ENCODE measurements around the gene ZDHHC20.

The ZDHHC20 gene

GRCh38 chr13:21338639-21339278, 120.3 kb downstream of the ZDHHC20 start:
- Histone ChIP-seq H3K79me2 (ENCODE audit: low read length) (no peaks in the 10 kb centered on the region), H3K27ac (ENCODE audit: low read length) (no peak overlapping the region), H3K9ac (ENCODE audit: low read length) (no peak overlapping the region), H4K20me1 (ENCODE audit: insufficient read depth, low read length) (no peaks in the 10 kb centered on the region), H3K4me3 (ENCODE audit: low read length) (no peak overlapping the region), H3K36me3 (replicated peaks; ENCODE audit: insufficient read depth, low read length) (no peaks in the 10 kb centered on the region), H3K9me3 (replicated peaks; ENCODE audit: insufficient read depth, low read length) (no peaks in the 10 kb centered on the region), H3K27me3 (replicated peaks; ENCODE audit: insufficient read depth, low read length) (no peaks in the 10 kb centered on the region), H3K9me2 (replicated peaks; ENCODE audit: insufficient read depth, low read length) (no peaks in the 10 kb centered on the region), H2AFZ (ENCODE audit: low read length) (no peak overlapping the region), H3F3A (ENCODE audit: insufficient read depth, low read length) (no peaks in the 10 kb centered on the region), H3K4me1 (ENCODE audit: low read length) (no peaks in the 10 kb centered on the region), H3K4me2 (ENCODE audit: low read depth, low read length) (no peak overlapping the region)
- TF ChIP-seq CTCF (IDR thresholded peaks at IDR 0.05; ENCODE audit: low read length) (no peak), EZH2phosphoT487 (IDR thresholded peaks at IDR 0.05; ENCODE audit: low read length) (no peak), EZH2 (optimal IDR thresholded peaks at IDR 0.05; ENCODE audit: low read depth, low read length) (no peak)
- no peak for DNase-seq

GRCh38 chr13:21338156-21338555, 120.9 kb downstream of the ZDHHC20 start:
- no peak overlapping the region for H2AFZ ChIP-seq (ENCODE audit: low read length)
- no peak overlapping the region for H3K27ac ChIP-seq (ENCODE audit: low read length)
- H3K27me3 ChIP-seq (replicated peaks; ENCODE audit: insufficient read depth, low read length), result no peaks in the 10 kb centered on the region
- H3K36me3 ChIP-seq (replicated peaks; ENCODE audit: insufficient read depth, low read length), result no peaks in the 10 kb centered on the region
- no peaks in the 10 kb centered on the region for H3K4me1 ChIP-seq (ENCODE audit: low read length)
- H3K4me3 ChIP-seq (ENCODE audit: low read length), result no peak overlapping the region
- no peak for DNase-seq
- no peaks in the 10 kb centered on the region for H4K20me1 ChIP-seq (ENCODE audit: insufficient read depth, low read length)
- no peaks in the 10 kb centered on the region for H3K79me2 ChIP-seq (ENCODE audit: low read length)
- no peaks in the 10 kb centered on the region for H3F3A ChIP-seq (ENCODE audit: insufficient read depth, low read length)
- no peak overlapping the region for H3K4me2 ChIP-seq (ENCODE audit: low read depth, low read length)
- H3K9ac ChIP-seq (ENCODE audit: low read length), result no peak overlapping the region
- no peaks in the 10 kb centered on the region for H3K9me3 ChIP-seq (replicated peaks; ENCODE audit: insufficient read depth, low read length)
- no peaks in the 10 kb centered on the region for H3K9me2 ChIP-seq (replicated peaks; ENCODE audit: insufficient read depth, low read length)
- no peak for TF ChIP-seq EZH2phosphoT487 (IDR thresholded peaks at IDR 0.05; ENCODE audit: low read length)
- no peak for TF ChIP-seq EZH2 (optimal IDR thresholded peaks at IDR 0.05; ENCODE audit: low read depth, low read length)
- no peak for TF ChIP-seq CTCF (IDR thresholded peaks at IDR 0.05; ENCODE audit: low read length)

- Histone ChIP-seq H3K4me2 (ENCODE audit: low read depth, low read length) (no peak overlapping the region), H2AFZ (ENCODE audit: low read length) (no peak overlapping the region), H3K4me1 (ENCODE audit: low read length) (no peaks in the 10 kb centered on the region), H3K79me2 (ENCODE audit: low read length) (no peaks in the 10 kb centered on the region), H4K20me1 (ENCODE audit: insufficient read depth, low read length) (no peaks in the 10 kb centered on the region), H3K36me3 (replicated peaks; ENCODE audit: insufficient read depth, low read length) (no peaks in the 10 kb centered on the region), H3F3A (ENCODE audit: insufficient read depth, low read length) (no peaks in the 10 kb centered on the region), H3K9me3 (replicated peaks; ENCODE audit: insufficient read depth, low read length) (no peaks in the 10 kb centered on the region), H3K9me2 (replicated peaks; ENCODE audit: insufficient read depth, low read length) (no peaks in the 10 kb centered on the region), H3K27ac (ENCODE audit: low read length) (no peak overlapping the region), H3K4me3 (ENCODE audit: low read length) (no peak overlapping the region), H3K9ac (ENCODE audit: low read length) (no peak overlapping the region), H3K27me3 (replicated peaks; ENCODE audit: insufficient read depth, low read length) (no peaks in the 10 kb centered on the region)
- no peak for TF ChIP-seq CTCF (IDR thresholded peaks at IDR 0.05; ENCODE audit: low read length)
- TF ChIP-seq EZH2 (optimal IDR thresholded peaks at IDR 0.05; ENCODE audit: low read depth, low read length), result no peak
- TF ChIP-seq EZH2phosphoT487 (IDR thresholded peaks at IDR 0.05; ENCODE audit: low read length), result no peak
- DNase-seq, result no peak
These were observed 122.3 kb downstream of the ZDHHC20 start for GRCh38 chr13:21336609-21337349.
